ES-I3 (cell line): ENCODE measurements around the gene NUP58.
"Not testable (repeated sequence)": the region's sequence is repeated elsewhere in the genome, so short reads cannot be mapped to it uniquely, and the experiment has no call there.

Experiments used
- H3K36me3 ChIP-seq: 2 replicates; pipeline ENCODE4 v1.6.1; 2013; ENCODE audit warnings: mild to moderate bottlenecking, low read length, control low read depth, moderate library complexity; ENCODE audit not compliant: insufficient read depth
- H3K4me1 ChIP-seq: 2 replicates; pipeline ENCODE4 v1.6.1; 2013; ENCODE audit warnings: mild to moderate bottlenecking, control low read depth, low read length; ENCODE audit not compliant: insufficient read depth
- H3K9ac ChIP-seq: 2 replicates; pipeline ENCODE4 v1.6.1; 2013; ENCODE audit warnings: low read depth, mild to moderate bottlenecking, low read length, moderate library complexity
- H3K9me3 ChIP-seq: 2 replicates; pipeline ENCODE4 v1.6.1; 2013; ENCODE audit warnings: mild to moderate bottlenecking, low read length, moderate library complexity; ENCODE audit not compliant: control insufficient read depth, insufficient read depth

NUP58 gene

GRCh38 chr13:25330541-25330940, 29.1 kb downstream of the NUP58 start:
- H3K36me3 ChIP-seq, result peaks cover 23% of the 10 kb centered on the region
- H3K4me1 ChIP-seq, result no peaks in the 10 kb centered on the region
- no peaks in the 10 kb centered on the region for H3K9me3 ChIP-seq
- H3K9ac ChIP-seq, result no peak overlapping the region

GRCh38 chr13:25335856-25336255, 34.4 kb downstream of the NUP58 start:
- peaks cover 4% of the 10 kb centered on the region for H3K36me3 ChIP-seq
- no peaks in the 10 kb centered on the region for H3K4me1 ChIP-seq
- H3K9me3 ChIP-seq, result no peaks in the 10 kb centered on the region
- no peak overlapping the region for H3K9ac ChIP-seq

- peaks cover 4% of the 10 kb centered on the region; the same call in 1 of the 2 replicates for H3K4me1 ChIP-seq
- no peak overlapping the region for H3K9ac ChIP-seq
- H3K36me3 ChIP-seq, result no peaks in the 10 kb centered on the region
- H3K9me3 ChIP-seq, result no peaks in the 10 kb centered on the region
Observed at GRCh38 chr13:25345576-25345975, 44.2 kb downstream of the NUP58 start.

- H3K9me3 ChIP-seq, result no peaks in the 10 kb centered on the region
- peaks cover 4% of the 10 kb centered on the region; the same call in 1 of the 2 replicates for H3K4me1 ChIP-seq
- no peaks in the 10 kb centered on the region for H3K36me3 ChIP-seq
- no peak overlapping the region for H3K9ac ChIP-seq
Observed at GRCh38 chr13:25347151-25347550, 45.7 kb downstream of the NUP58 start.

- Histone ChIP-seq H3K9me3 (no peaks in the 10 kb centered on the region), H3K36me3 (no peaks in the 10 kb centered on the region), H3K9ac (no peak overlapping the region), H3K4me1 (no peaks in the 10 kb centered on the region; the same call in 1 of the 2 replicates)
Observed at GRCh38 chr13:25351404-25351803, 50.0 kb downstream of the NUP58 start.

GRCh38 chr13:25352230-25352629, 50.8 kb downstream of the NUP58 start:
- Histone ChIP-seq H3K9ac (no peak overlapping the region), H3K4me1 (no peaks in the 10 kb centered on the region; the same call in 1 of the 2 replicates), H3K9me3 (no peaks in the 10 kb centered on the region), H3K36me3 (no peaks in the 10 kb centered on the region)

- Histone ChIP-seq H3K9me3 (no peaks in the 10 kb centered on the region), H3K9ac (no peak overlapping the region), H3K36me3 (no peaks in the 10 kb centered on the region), H3K4me1 (no peaks in the 10 kb centered on the region; the same call in 1 of the 2 replicates)
Observed at GRCh38 chr13:25352806-25353205, 51.4 kb downstream of the NUP58 start.

GRCh38 chr13:25353344-25353743, 51.9 kb downstream of the NUP58 start:
- Histone ChIP-seq H3K9ac (no peak overlapping the region), H3K4me1 (no peaks in the 10 kb centered on the region), H3K36me3 (no peaks in the 10 kb centered on the region), H3K9me3 (no peaks in the 10 kb centered on the region)

GRCh38 chr13:25354377-25354776, 53.0 kb downstream of the NUP58 start:
- Histone ChIP-seq H3K9me3 (no peaks in the 10 kb centered on the region), H3K4me1 (no peaks in the 10 kb centered on the region), H3K9ac (no peak overlapping the region), H3K36me3 (no peaks in the 10 kb centered on the region)

GRCh38 chr13:25360443-25360842, 59.0 kb downstream of the NUP58 start:
- not testable (repeated sequence) for H3K36me3 ChIP-seq, H3K9ac ChIP-seq, H3K9me3 ChIP-seq, H3K4me1 ChIP-seq

GRCh38 chr13:25365720-25366235, 64.4 kb downstream of the NUP58 start:
- no peaks in the 10 kb centered on the region for H3K9me3 ChIP-seq
- peaks cover 3% of the 10 kb centered on the region; the same call in 1 of the 2 replicates for H3K4me1 ChIP-seq
- H3K9ac ChIP-seq, result no peak overlapping the region
- H3K36me3 ChIP-seq, result no peaks in the 10 kb centered on the region

GRCh38 chr13:25371158-25371874, 69.9 kb downstream of the NUP58 start:
- peak overlapping the region; percentile 68 for H3K9ac ChIP-seq
- H3K4me1 ChIP-seq, result peaks cover 3% of the 10 kb centered on the region; the same call in 1 of the 2 replicates
- H3K9me3 ChIP-seq, result no peaks in the 10 kb centered on the region
- H3K36me3 ChIP-seq, result no peaks in the 10 kb centered on the region

GRCh38 chr13:25371875-25372283, 70.5 kb downstream of the NUP58 start, which contains the start of gene ATP8A2:
TSS of gene ATP8A2 (plus strand) at chr13:25371974. CDS start at chr13:25372213, 239 bp downstream.
- Histone ChIP-seq H3K9ac (peak within 1 kb of the TSS; percentile 68), H3K4me1 (peaks cover 3% of the 10 kb centered on the region; the same call in 1 of the 2 replicates), H3K9me3 (no peaks in the 10 kb centered on the region), H3K36me3 (no peaks in the 10 kb centered on the region)

GRCh38 chr13:25372284-25373081, 71.1 kb downstream of the NUP58 start:
- no peaks in the 10 kb centered on the region for H3K36me3 ChIP-seq
- no peaks in the 10 kb centered on the region for H3K9me3 ChIP-seq
- H3K9ac ChIP-seq, result peak overlapping the region; percentile 68

More at GRCh38 chr13:25372284-25373081, 71.1 kb downstream of the NUP58 start:
- H3K4me1 ChIP-seq, result peaks cover 3% of the 10 kb centered on the region; the same call in 1 of the 2 replicates
